ENCODE data around the gene UBE2L5.

DNA sequence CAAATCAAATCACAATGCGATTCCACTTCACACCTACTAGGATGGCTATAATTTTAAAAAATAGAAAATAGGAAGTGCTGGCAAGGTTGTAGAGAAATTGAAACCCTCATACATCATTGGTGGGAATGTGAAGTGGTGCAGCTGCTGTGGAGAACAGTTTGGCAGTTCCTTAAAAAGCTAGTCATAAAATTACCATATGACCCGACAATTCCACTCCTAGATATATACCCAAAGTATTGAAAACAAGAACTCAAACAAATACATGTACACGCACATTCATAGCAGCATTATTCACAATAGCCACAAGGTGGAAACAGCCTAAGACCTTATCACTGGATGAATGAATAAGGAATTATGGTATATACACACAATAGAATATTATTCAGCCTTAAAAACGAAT is 31.4 kb downstream of the UBE2L5 start:
- TF ChIP-seq, protein P1, sequence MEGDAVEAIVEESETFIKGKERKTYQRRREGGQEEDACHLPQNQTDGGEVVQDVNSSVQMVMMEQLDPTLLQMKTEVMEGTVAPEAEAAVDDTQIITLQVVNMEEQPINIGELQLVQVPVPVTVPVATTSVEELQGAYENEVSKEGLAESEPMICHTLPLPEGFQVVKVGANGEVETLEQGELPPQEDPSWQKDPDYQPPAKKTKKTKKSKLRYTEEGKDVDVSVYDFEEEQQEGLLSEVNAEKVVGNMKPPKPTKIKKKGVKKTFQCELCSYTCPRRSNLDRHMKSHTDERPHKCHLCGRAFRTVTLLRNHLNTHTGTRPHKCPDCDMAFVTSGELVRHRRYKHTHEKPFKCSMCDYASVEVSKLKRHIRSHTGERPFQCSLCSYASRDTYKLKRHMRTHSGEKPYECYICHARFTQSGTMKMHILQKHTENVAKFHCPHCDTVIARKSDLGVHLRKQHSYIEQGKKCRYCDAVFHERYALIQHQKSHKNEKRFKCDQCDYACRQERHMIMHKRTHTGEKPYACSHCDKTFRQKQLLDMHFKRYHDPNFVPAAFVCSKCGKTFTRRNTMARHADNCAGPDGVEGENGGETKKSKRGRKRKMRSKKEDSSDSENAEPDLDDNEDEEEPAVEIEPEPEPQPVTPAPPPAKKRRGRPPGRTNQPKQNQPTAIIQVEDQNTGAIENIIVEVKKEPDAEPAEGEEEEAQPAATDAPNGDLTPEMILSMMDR (IDR thresholded peaks at IDR 0.05), result no peak
- no peak for TF ChIP-seq POLR2A (IDR thresholded peaks at IDR 0.05)

Data from thyroid gland (tissue), 4 donors.